HEK293 (cell line): ENCODE measurements around the gene POMP.

ENCODE experiments used
- CTCF ChIA-PET: fragments of 350-600 bp; formaldehyde crosslinking; extraction: SDS; loops from one replicate; lab custom pipeline; 2021; ENCODE audit warnings: antibody characterized with exemption; lab: Yijun Ruan, JAX
- POLR2A ChIA-PET: fragments of 300-600 bp; formaldehyde crosslinking; extraction: SDS; loops from one replicate; lab custom pipeline; 2020; ENCODE audit warnings: antibody characterized with exemption, inconsistent platforms; lab: Yijun Ruan, JAX
- H3K27ac ChIP-seq: fragments of 200-500 bp; sonication (Bioruptor generic); 2 replicates; pipeline ENCODE4 v1.5.1; 2014; ENCODE audit warnings: low read depth, low read length, control low read depth, inconsistent platforms; ENCODE audit errors: extremely low read depth
- H3K36me3 ChIP-seq, 2 experiments: fragments of 200-500 bp in 1 of 2; sonication (Bioruptor generic) in 1 of 2; 1 replicate in 1 of 2; 2 replicates in 1 of 2; pipeline ENCODE4 v1.5.1; 2014 to 2017; ENCODE audit warnings: inconsistent platforms in 2 of 2, low read length in 2 of 2; ENCODE audit not compliant: control insufficient read depth in 2 of 2, insufficient read depth in 1 of 2
- H3K4me1 ChIP-seq: fragments of 200-500 bp; sonication (Bioruptor generic); 2 replicates; pipeline ENCODE4 v1.5.1; 2014; ENCODE audit warnings: mild to moderate bottlenecking, low read length, inconsistent platforms; ENCODE audit not compliant: control insufficient read depth, insufficient read depth
- H3K4me3 ChIP-seq: 2 replicates; pipeline ENCODE4 v1.5.1; 2011; ENCODE audit warnings: low read depth, mild to moderate bottlenecking, control low read depth, low read length, moderate library complexity
- H3K9me3 ChIP-seq: fragments of 200-500 bp; sonication (Bioruptor generic); 2 replicates; pipeline ENCODE4 v1.5.1; 2014; ENCODE audit warnings: low read depth, low read length, inconsistent platforms; ENCODE audit not compliant: control insufficient read depth, insufficient read depth
- GLIS2 ChIP-seq: fragments of 450-650 bp; formaldehyde crosslinking; IDR thresholded peaks from 2 replicates; pipeline ENCODE4 v1.5.1; 2016; ENCODE audit warnings: missing biosample characterization, missing genetic modification characterization
- KLF16 ChIP-seq: fragments of 450-650 bp; formaldehyde crosslinking; IDR thresholded peaks from 2 replicates; pipeline ENCODE4 v1.5.1; 2017; ENCODE audit warnings: missing biosample characterization, missing genetic modification characterization
- MZF1 ChIP-seq: fragments of 450-650 bp; formaldehyde crosslinking; IDR thresholded peaks from 2 replicates; pipeline ENCODE4 v1.5.1; 2017; ENCODE audit warnings: missing biosample characterization, missing genetic modification characterization, borderline replicate concordance
- REPIN1 ChIP-seq: fragments of 450-650 bp; formaldehyde crosslinking; IDR thresholded peaks from 2 replicates; pipeline ENCODE4 v1.5.1; 2017; ENCODE audit warnings: missing biosample characterization, missing genetic modification characterization, low read depth
- ZBTB21 ChIP-seq: fragments of 450-650 bp; formaldehyde crosslinking; IDR thresholded peaks from 2 replicates; pipeline ENCODE4 v1.5.1; 2017; ENCODE audit warnings: missing biosample characterization, missing genetic modification characterization
- ZBTB48 ChIP-seq: fragments of 450-650 bp; formaldehyde crosslinking; IDR thresholded peaks from 2 replicates; pipeline ENCODE4 v1.5.1; 2016; ENCODE audit warnings: missing biosample characterization, missing genetic modification characterization
- ZFP69B ChIP-seq: fragments of 450-650 bp; formaldehyde crosslinking; IDR thresholded peaks from 2 replicates; pipeline ENCODE4 v1.5.1; 2016; ENCODE audit warnings: missing biosample characterization, missing genetic modification characterization
- ZNF169 ChIP-seq: fragments of 450-650 bp; formaldehyde crosslinking; IDR thresholded peaks from 2 replicates; pipeline ENCODE4 v1.5.1; 2016; ENCODE audit warnings: missing biosample characterization, missing genetic modification characterization
- ZNF23 ChIP-seq: fragments of 450-650 bp; formaldehyde crosslinking; IDR thresholded peaks from 2 replicates; pipeline ENCODE4 v1.5.1; 2016; ENCODE audit warnings: missing biosample characterization, missing genetic modification characterization, borderline replicate concordance
- ZNF302 ChIP-seq: fragments of 450-650 bp; formaldehyde crosslinking; IDR thresholded peaks from 2 replicates; pipeline ENCODE4 v1.5.1; 2016; ENCODE audit warnings: missing biosample characterization, missing genetic modification characterization, low read depth
- TF ChIP-seq, protein P1 (sequence below): fragments of 450-650 bp; formaldehyde crosslinking; IDR thresholded peaks from 2 replicates; pipeline ENCODE4 v1.5.1; 2016; ENCODE audit warnings: missing biosample characterization, missing genetic modification characterization, low read depth
- TF ChIP-seq, protein P2 (sequence below): fragments of 450-650 bp; formaldehyde crosslinking; IDR thresholded peaks from 2 replicates; pipeline ENCODE4 v1.5.1; 2017; ENCODE audit warnings: missing biosample characterization, mild to moderate bottlenecking, missing genetic modification characterization, moderate library complexity
- TF ChIP-seq, protein P3 (sequence below): fragments of 450-650 bp; formaldehyde crosslinking; IDR thresholded peaks from 2 replicates; pipeline ENCODE4 v1.5.1; 2016; ENCODE audit warnings: missing biosample characterization, missing genetic modification characterization, borderline replicate concordance
- TF ChIP-seq, protein P4 (sequence below): fragments of 450-650 bp; formaldehyde crosslinking; IDR thresholded peaks from 2 replicates; pipeline ENCODE4 v1.5.1; 2017; ENCODE audit warnings: missing biosample characterization, missing genetic modification characterization
- TF ChIP-seq, protein P5 (sequence below): fragments of 450-650 bp; formaldehyde crosslinking; IDR thresholded peaks from 2 replicates; pipeline ENCODE4 v1.5.1; 2017; ENCODE audit warnings: missing biosample characterization, missing genetic modification characterization
- TF ChIP-seq, protein P6 (sequence below): fragments of 450-650 bp; formaldehyde crosslinking; IDR thresholded peaks from 2 replicates; pipeline ENCODE4 v1.5.1; 2016; ENCODE audit warnings: missing biosample characterization, missing genetic modification characterization
- TF ChIP-seq, protein P7 (sequence below): fragments of 450-650 bp; formaldehyde crosslinking; IDR thresholded peaks from 2 replicates; pipeline ENCODE4 v1.5.1; 2016; ENCODE audit warnings: missing biosample characterization, missing genetic modification characterization

POMP gene

DNA sequence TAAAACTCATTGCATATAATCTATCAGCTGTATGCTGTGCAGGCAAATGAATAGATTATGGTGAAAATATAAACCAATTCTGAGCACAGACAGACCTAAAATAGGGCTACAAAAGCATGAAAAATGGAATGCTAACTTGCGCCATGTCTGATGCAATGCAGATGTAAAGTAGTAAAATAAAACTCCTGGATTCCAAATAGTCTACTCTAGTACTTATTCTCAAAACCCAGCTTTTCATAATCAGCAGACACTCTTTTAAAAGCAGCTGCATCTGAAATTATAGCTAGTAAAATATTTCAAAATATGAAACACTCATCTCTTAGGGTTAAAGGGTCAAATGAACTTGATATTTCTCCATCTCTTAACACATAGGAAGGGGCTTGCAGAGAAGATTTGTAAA lies 4.7 kb upstream of the POMP start:
- Histone ChIP-seq H3K27ac (no peak overlapping the region), H3K4me3 (no peak overlapping the region), H3K9me3 (no peaks in the 10 kb centered on the region)
- CTCF ChIA-PET, result interaction anchor here (0.6 kb wide), 1 partner anchor 14 kb away, joined by 3 read pairs; no protein-coding TSS in a partner anchor
- TF ChIP-seq, protein P1, sequence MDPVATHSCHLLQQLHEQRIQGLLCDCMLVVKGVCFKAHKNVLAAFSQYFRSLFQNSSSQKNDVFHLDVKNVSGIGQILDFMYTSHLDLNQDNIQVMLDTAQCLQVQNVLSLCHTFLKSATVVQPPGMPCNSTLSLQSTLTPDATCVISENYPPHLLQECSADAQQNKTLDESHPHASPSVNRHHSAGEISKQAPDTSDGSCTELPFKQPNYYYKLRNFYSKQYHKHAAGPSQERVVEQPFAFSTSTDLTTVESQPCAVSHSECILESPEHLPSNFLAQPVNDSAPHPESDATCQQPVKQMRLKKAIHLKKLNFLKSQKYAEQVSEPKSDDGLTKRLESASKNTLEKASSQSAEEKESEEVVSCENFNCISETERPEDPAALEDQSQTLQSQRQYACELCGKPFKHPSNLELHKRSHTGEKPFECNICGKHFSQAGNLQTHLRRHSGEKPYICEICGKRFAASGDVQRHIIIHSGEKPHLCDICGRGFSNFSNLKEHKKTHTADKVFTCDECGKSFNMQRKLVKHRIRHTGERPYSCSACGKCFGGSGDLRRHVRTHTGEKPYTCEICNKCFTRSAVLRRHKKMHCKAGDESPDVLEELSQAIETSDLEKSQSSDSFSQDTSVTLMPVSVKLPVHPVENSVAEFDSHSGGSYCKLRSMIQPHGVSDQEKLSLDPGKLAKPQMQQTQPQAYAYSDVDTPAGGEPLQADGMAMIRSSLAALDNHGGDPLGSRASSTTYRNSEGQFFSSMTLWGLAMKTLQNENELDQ, result no peak
- TF ChIP-seq, protein P2, sequence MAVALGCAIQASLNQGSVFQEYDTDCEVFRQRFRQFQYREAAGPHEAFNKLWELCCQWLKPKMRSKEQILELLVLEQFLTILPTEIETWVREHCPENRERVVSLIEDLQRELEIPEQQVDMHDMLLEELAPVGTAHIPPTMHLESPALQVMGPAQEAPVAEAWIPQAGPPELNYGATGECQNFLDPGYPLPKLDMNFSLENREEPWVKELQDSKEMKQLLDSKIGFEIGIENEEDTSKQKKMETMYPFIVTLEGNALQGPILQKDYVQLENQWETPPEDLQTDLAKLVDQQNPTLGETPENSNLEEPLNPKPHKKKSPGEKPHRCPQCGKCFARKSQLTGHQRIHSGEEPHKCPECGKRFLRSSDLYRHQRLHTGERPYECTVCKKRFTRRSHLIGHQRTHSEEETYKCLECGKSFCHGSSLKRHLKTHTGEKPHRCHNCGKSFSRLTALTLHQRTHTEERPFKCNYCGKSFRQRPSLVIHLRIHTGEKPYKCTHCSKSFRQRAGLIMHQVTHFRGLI, result no peak
- TF ChIP-seq ZNF169 (no peak), ZNF23 (tag by site-specific recombination) (no peak), MZF1 (tag by site-specific recombination) (no peak), ZBTB48 (tag by site-specific recombination) (no peak), REPIN1 (tag by site-specific recombination) (no peak), ZNF302 (tag by site-specific recombination) (no peak)
- TF ChIP-seq, all 188 proteins: peak for 0
- H3K4me1 ChIP-seq, result no peaks in the 10 kb centered on the region
- no peaks in the 10 kb centered on the region for H3K36me3 ChIP-seq
- POLR2A ChIA-PET, result no interaction called here

DNA sequence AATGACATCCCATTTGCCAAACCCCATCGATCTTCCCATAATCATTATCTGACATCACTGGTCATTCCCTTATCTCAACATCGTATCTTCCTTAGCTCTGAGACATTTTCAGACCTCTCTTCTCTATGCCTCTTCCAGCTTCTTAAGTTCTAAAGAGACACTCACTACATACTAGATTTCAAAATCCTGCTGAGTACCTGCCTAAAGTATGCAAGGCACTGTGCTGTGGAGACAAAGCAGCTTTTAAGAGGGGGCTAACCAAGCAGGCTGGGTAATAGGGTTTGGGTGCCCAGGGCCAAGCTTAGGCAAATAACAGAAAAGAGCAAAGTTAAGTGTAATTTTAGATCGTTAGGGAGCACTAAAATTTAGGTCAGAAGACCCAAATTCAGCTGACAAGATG lies 3.4 kb upstream of the POMP start:
- no peaks in the 10 kb centered on the region for H3K4me1 ChIP-seq
- H3K27ac ChIP-seq, result no peak overlapping the region
- CTCF ChIA-PET, result interaction anchor here (0.8 to 1.2 kb wide), 3 partner anchors 17 to 331 kb away, joined by 3 read pairs; no protein-coding TSS in a partner anchor
- peaks cover 0 to 5% of the 10 kb centered on the region in 2 experiments; a peak in 1 of 3 replicates for H3K36me3 ChIP-seq
- POLR2A ChIA-PET, result no interaction called here
- no peak overlapping the region for H3K4me3 ChIP-seq
- H3K9me3 ChIP-seq, result no peaks in the 10 kb centered on the region
- TF ChIP-seq, protein P3, sequence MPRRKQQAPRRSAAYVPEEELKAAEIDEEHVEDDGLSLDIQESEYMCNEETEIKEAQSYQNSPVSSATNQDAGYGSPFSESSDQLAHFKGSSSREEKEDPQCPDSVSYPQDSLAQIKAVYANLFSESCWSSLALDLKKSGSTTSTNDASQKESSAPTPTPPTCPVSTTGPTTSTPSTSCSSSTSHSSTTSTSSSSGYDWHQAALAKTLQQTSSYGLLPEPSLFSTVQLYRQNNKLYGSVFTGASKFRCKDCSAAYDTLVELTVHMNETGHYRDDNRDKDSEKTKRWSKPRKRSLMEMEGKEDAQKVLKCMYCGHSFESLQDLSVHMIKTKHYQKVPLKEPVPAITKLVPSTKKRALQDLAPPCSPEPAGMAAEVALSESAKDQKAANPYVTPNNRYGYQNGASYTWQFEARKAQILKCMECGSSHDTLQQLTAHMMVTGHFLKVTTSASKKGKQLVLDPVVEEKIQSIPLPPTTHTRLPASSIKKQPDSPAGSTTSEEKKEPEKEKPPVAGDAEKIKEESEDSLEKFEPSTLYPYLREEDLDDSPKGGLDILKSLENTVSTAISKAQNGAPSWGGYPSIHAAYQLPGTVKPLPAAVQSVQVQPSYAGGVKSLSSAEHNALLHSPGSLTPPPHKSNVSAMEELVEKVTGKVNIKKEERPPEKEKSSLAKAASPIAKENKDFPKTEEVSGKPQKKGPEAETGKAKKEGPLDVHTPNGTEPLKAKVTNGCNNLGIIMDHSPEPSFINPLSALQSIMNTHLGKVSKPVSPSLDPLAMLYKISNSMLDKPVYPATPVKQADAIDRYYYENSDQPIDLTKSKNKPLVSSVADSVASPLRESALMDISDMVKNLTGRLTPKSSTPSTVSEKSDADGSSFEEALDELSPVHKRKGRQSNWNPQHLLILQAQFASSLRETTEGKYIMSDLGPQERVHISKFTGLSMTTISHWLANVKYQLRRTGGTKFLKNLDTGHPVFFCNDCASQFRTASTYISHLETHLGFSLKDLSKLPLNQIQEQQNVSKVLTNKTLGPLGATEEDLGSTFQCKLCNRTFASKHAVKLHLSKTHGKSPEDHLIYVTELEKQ (tag by site-specific recombination), result no peak
- TF ChIP-seq, protein P4, sequence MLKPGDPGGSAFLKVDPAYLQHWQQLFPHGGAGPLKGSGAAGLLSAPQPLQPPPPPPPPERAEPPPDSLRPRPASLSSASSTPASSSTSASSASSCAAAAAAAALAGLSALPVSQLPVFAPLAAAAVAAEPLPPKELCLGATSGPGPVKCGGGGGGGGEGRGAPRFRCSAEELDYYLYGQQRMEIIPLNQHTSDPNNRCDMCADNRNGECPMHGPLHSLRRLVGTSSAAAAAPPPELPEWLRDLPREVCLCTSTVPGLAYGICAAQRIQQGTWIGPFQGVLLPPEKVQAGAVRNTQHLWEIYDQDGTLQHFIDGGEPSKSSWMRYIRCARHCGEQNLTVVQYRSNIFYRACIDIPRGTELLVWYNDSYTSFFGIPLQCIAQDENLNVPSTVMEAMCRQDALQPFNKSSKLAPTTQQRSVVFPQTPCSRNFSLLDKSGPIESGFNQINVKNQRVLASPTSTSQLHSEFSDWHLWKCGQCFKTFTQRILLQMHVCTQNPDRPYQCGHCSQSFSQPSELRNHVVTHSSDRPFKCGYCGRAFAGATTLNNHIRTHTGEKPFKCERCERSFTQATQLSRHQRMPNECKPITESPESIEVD (tag by site-specific recombination), result no peak
- TF ChIP-seq, protein P5, sequence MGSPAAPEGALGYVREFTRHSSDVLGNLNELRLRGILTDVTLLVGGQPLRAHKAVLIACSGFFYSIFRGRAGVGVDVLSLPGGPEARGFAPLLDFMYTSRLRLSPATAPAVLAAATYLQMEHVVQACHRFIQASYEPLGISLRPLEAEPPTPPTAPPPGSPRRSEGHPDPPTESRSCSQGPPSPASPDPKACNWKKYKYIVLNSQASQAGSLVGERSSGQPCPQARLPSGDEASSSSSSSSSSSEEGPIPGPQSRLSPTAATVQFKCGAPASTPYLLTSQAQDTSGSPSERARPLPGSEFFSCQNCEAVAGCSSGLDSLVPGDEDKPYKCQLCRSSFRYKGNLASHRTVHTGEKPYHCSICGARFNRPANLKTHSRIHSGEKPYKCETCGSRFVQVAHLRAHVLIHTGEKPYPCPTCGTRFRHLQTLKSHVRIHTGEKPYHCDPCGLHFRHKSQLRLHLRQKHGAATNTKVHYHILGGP (tag by site-specific recombination), result no peak
- TF ChIP-seq, protein P6, sequence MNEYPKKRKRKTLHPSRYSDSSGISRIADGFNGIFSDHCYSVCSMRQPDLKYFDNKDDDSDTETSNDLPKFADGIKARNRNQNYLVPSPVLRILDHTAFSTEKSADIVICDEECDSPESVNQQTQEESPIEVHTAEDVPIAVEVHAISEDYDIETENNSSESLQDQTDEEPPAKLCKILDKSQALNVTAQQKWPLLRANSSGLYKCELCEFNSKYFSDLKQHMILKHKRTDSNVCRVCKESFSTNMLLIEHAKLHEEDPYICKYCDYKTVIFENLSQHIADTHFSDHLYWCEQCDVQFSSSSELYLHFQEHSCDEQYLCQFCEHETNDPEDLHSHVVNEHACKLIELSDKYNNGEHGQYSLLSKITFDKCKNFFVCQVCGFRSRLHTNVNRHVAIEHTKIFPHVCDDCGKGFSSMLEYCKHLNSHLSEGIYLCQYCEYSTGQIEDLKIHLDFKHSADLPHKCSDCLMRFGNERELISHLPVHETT (tag by site-specific recombination), result no peak
- TF ChIP-seq GLIS2 (no peak), ZFP69B (tag by site-specific recombination) (no peak), ZBTB21 (tag by site-specific recombination) (no peak), KLF16 (tag by site-specific recombination) (no peak)
- TF ChIP-seq, protein P7, sequence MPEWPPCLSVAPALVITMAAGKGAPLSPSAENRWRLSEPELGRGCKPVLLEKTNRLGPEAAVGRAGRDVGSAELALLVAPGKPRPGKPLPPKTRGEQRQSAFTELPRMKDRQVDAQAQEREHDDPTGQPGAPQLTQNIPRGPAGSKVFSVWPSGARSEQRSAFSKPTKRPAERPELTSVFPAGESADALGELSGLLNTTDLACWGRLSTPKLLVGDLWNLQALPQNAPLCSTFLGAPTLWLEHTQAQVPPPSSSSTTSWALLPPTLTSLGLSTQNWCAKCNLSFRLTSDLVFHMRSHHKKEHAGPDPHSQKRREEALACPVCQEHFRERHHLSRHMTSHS (tag by site-specific recombination), result no peak
- TF ChIP-seq, all 188 proteins: peak for 0
